HG02885 (cell line): ENCODE measurements around the gene MAGEB18.

Experiments
- ATAC-seq: cut with Tn5 transposase; IDR thresholded peaks from one replicate; pipeline ENCODE4 v1.9.1; 2021; ENCODE audit warnings: mild to moderate bottlenecking; ENCODE audit not compliant: unreplicated experiment, poor library complexity

The MAGEB18 gene

GRCh38 chrX:26138274-26138673 is at the start of gene MAGEB18:
Gene MAGEB18, plus strand, starts transcription at chrX:26138343. Its CDS starts 643 bp downstream, at chrX:26138986.
- ATAC-seq: no peak

DNA sequence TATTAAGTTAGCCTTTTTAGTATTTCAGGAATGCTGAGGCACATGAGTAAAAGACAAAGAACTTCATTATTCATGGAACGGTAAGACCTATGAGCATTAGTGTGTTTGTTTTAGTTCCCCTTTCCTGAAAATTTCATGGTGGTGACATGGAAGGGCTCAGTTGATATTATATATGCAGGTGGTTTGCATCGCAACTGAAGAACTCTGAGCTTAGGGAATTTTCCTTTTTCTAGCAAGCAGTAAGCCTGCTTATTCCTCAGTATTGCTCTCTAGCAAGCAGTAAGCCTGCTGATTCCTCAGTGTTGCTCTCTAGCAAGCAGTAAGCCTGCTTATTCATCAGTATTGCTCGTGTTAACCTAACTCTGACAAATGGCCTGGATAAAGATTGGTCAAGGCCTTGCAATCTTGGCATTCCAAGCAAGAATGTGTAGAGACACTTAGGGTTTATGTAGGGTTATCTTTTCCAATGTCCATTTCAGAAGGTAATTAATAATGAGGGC is 37.7 kb upstream of the MAGEB18 start:
- no peak for ATAC-seq

GRCh38 chrX:26109142-26109541 is 29.0 kb upstream of the MAGEB18 start:
- ATAC-seq: no peak

DNA sequence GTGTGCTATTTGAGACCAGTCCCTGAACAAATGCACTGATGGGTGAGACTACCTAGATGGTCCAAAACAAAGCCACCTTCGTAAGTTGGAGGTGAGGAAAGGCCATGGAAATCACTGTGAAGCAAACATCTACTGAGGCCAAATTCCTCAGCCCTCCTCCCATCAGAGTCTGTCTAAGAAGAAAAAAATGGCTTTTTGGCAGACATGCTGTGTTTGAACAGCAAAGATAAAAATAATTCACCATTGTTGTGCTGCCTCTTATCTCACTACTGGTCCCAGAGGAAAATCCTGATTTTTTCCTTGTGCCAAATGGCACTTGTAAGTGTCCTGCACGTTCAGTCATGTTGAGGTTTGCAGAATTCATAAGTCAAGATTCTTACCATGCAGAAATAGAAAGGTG is 7.9 kb downstream of the MAGEB18 start:
- ATAC-seq: no peak

DNA sequence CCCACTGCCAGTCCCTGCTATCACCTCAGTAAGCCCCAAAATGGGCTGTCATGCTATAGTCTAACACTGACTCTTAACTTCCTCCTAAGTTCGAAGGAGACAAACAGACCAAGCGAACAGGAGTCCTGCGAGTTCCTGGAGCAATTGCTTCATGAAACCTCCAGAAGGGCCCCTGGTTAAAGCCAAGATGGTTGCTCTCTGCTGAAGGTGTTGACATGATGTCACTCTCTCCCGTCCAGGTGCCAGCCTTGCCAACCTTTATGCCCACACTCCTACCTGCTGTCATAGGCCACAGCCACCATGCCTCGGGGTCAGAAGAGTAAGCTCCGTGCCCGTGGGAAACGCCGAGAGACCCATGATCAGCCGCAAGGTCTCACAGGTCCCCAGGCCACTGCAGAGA is 22.2 kb downstream of the MAGEB18 start, which contains the start of gene MAGEB6B:
Gene MAGEB6B, plus strand, starts transcription at position 301 of the 400 bp plus-strand sequence. Its CDS starts 0 bp downstream, at position 301.
- ATAC-seq: no peak
